Measurements from ENCODE around the gene NRP2.

DNA sequence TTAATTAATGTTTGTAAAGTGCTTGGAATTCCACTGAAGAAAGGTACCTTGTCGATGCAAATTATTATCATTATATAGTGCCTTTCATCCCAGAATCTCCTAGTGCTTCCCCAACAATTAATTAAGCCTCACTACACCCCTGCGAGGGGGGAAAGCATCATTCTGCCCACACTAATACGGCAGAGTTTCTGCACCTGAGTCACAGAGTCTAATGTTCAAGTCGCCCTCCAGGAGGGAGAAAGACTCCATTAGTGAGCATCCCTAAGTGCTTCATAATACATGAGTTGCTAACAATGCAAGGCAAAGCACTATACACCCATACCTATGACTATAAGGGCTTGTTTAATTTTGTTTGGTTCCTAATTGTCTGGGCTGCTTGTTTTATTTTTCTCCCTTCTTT lies 25.4 kb upstream of the NRP2 start:
- no peak for TF ChIP-seq EZH2phosphoT487 (IDR thresholded peaks at IDR 0.05; ENCODE audit: borderline replicate concordance, low read length)
- TF ChIP-seq, protein P1, sequence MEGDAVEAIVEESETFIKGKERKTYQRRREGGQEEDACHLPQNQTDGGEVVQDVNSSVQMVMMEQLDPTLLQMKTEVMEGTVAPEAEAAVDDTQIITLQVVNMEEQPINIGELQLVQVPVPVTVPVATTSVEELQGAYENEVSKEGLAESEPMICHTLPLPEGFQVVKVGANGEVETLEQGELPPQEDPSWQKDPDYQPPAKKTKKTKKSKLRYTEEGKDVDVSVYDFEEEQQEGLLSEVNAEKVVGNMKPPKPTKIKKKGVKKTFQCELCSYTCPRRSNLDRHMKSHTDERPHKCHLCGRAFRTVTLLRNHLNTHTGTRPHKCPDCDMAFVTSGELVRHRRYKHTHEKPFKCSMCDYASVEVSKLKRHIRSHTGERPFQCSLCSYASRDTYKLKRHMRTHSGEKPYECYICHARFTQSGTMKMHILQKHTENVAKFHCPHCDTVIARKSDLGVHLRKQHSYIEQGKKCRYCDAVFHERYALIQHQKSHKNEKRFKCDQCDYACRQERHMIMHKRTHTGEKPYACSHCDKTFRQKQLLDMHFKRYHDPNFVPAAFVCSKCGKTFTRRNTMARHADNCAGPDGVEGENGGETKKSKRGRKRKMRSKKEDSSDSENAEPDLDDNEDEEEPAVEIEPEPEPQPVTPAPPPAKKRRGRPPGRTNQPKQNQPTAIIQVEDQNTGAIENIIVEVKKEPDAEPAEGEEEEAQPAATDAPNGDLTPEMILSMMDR (IDR thresholded peaks at IDR 0.05; ENCODE audit: low read depth, low read length, poor library complexity, severe bottlenecking), result no peak

All from DOHH2 (cell line).